ENCODE results near the gene NAXE.

The NAXE gene

DNA sequence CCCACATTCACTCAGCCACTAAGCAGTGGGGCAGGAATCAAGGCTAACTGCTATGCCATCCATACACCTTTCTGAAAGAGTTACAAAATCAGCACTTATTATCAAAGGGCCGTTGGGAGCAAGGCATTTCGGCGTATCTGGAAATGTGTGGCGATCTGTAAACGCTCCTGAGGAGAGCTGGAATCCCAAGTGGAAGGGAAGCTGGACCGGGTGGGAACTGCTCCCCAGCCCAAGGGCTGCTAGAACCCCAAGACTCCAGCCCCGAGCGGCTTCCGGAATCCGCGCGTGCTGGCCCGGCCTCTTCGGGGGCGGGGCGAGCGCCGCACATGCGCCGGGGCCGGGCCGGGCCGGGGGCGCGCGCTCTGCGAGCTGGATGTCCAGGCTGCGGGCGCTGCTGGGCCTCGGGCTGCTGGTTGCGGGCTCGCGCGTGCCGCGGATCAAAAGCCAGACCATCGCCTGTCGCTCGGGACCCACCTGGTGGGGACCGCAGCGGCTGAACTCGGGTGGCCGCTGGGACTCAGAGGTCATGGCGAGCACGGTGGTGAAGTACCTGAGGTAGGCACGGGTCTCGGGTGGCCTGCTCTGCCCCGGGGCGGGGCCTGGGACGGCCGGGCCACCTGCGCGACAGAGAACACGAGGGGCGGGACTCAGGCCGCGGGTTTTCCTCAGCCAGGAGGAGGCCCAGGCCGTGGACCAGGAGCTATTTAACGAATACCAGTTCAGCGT is at the start of gene NAXE:
Gene NAXE, plus strand, starts transcription at position 345 of the 726 bp plus-strand sequence. Its CDS starts 29 bp downstream, at position 374.
- 0 out of 2 replicates have a peak, but pooled peaks cover 4% of the 10 kb centered on the region for H3F3A ChIP-seq (ENCODE audit: insufficient read depth, low read length)
- H3K9ac ChIP-seq (ENCODE audit: low read length), result peak within 1 kb of the TSS; percentile 92
- no peaks in the 10 kb centered on the region for H3K27me3 ChIP-seq (ENCODE audit: insufficient read depth, low read length)
- H3K4me3 ChIP-seq (ENCODE audit: low read depth, low read length, poor library complexity, severe bottlenecking), result peak within 1 kb of the TSS; percentile 82
- H3K36me3 ChIP-seq (ENCODE audit: insufficient read depth, low read length), result peaks cover 33% of the 10 kb centered on the region
- H3K79me2 ChIP-seq (ENCODE audit: insufficient read depth, low read length), result no peaks in the 10 kb centered on the region
- H3K9me3 ChIP-seq (ENCODE audit: low read length), result no peaks in the 10 kb centered on the region
- peak within 1 kb of the TSS; percentile 94 for H3K4me2 ChIP-seq (ENCODE audit: low read length)
- H4K20me1 ChIP-seq (ENCODE audit: insufficient read depth, low read length), result no peaks in the 10 kb centered on the region
- peak within 1 kb of the TSS; percentile 67 for H3K27ac ChIP-seq (ENCODE audit: low read depth, low read length, poor library complexity, severe bottlenecking)
- H3K9me2 ChIP-seq (ENCODE audit: low read depth, low read length), result no peaks in the 10 kb centered on the region
- H3K4me1 ChIP-seq (ENCODE audit: insufficient read depth, low read length, severe bottlenecking), result peaks cover 24% of the 10 kb centered on the region
- peak within 1 kb of the TSS; percentile 50; the same call in 1 of the 2 replicates for H2AFZ ChIP-seq (ENCODE audit: low read length)
- TF ChIP-seq, protein P1, sequence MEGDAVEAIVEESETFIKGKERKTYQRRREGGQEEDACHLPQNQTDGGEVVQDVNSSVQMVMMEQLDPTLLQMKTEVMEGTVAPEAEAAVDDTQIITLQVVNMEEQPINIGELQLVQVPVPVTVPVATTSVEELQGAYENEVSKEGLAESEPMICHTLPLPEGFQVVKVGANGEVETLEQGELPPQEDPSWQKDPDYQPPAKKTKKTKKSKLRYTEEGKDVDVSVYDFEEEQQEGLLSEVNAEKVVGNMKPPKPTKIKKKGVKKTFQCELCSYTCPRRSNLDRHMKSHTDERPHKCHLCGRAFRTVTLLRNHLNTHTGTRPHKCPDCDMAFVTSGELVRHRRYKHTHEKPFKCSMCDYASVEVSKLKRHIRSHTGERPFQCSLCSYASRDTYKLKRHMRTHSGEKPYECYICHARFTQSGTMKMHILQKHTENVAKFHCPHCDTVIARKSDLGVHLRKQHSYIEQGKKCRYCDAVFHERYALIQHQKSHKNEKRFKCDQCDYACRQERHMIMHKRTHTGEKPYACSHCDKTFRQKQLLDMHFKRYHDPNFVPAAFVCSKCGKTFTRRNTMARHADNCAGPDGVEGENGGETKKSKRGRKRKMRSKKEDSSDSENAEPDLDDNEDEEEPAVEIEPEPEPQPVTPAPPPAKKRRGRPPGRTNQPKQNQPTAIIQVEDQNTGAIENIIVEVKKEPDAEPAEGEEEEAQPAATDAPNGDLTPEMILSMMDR (IDR thresholded peaks at IDR 0.05; ENCODE audit: low read length), result no peak
- no peak for TF ChIP-seq EZH2 (IDR thresholded peaks at IDR 0.05; ENCODE audit: borderline replicate concordance, low read length)

GRCh38 chr1:156543066-156543465 is 48.5 kb upstream of the NAXE start:
- Histone ChIP-seq H3F3A (ENCODE audit: insufficient read depth, low read length) (no peaks in the 10 kb centered on the region), H3K9me2 (ENCODE audit: low read depth, low read length) (no peaks in the 10 kb centered on the region), H4K20me1 (ENCODE audit: insufficient read depth, low read length) (no peaks in the 10 kb centered on the region), H3K4me2 (ENCODE audit: low read length) (no peak overlapping the region), H3K4me3 (ENCODE audit: low read depth, low read length, poor library complexity, severe bottlenecking) (no peak overlapping the region), H3K4me1 (ENCODE audit: insufficient read depth, low read length, severe bottlenecking) (no peaks in the 10 kb centered on the region), H2AFZ (ENCODE audit: low read length) (no peak overlapping the region), H3K36me3 (ENCODE audit: insufficient read depth, low read length) (no peaks in the 10 kb centered on the region), H3K79me2 (ENCODE audit: insufficient read depth, low read length) (no peaks in the 10 kb centered on the region), H3K27me3 (ENCODE audit: insufficient read depth, low read length) (no peaks in the 10 kb centered on the region), H3K9ac (ENCODE audit: low read length) (no peak overlapping the region), H3K27ac (ENCODE audit: low read depth, low read length, poor library complexity, severe bottlenecking) (no peak overlapping the region), H3K9me3 (ENCODE audit: low read length) (no peaks in the 10 kb centered on the region)
- TF ChIP-seq, protein P1 (IDR thresholded peaks at IDR 0.05; ENCODE audit: low read length), result no peak
- no peak for TF ChIP-seq EZH2 (IDR thresholded peaks at IDR 0.05; ENCODE audit: borderline replicate concordance, low read length)

DNA sequence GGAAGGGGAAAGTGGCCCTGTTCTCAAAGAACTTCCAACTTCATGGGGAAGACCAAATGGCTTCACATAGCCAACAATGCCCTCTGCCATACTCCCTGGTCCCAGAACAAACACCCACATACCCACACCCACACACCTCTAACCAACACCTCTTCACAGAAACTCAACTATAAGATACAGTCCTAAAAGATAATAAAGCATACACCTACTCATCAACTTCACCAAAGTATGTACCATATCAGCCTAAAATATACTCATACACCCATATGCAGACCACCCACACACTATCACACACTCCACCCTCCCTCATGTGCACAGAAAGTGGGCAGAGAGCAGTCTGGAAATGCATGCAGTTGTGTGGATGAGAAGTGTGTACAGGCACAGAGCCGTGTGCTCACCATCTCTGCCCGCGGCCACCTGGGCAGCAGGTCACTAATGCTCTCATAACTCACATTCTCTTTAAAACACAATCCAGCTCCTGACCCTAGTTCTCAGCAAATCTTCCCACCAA is 46.9 kb upstream of the NAXE start:
- Histone ChIP-seq H3F3A (ENCODE audit: insufficient read depth, low read length) (no peaks in the 10 kb centered on the region), H3K9me3 (ENCODE audit: low read length) (no peaks in the 10 kb centered on the region), H3K4me3 (ENCODE audit: low read depth, low read length, poor library complexity, severe bottlenecking) (no peak overlapping the region), H3K27me3 (ENCODE audit: insufficient read depth, low read length) (no peaks in the 10 kb centered on the region; the same call in 1 of the 2 replicates), H4K20me1 (ENCODE audit: insufficient read depth, low read length) (no peaks in the 10 kb centered on the region), H3K9ac (ENCODE audit: low read length) (no peak overlapping the region), H3K27ac (ENCODE audit: low read depth, low read length, poor library complexity, severe bottlenecking) (no peak overlapping the region), H3K79me2 (ENCODE audit: insufficient read depth, low read length) (no peaks in the 10 kb centered on the region), H3K4me2 (ENCODE audit: low read length) (no peak overlapping the region), H2AFZ (ENCODE audit: low read length) (no peak overlapping the region), H3K4me1 (ENCODE audit: insufficient read depth, low read length, severe bottlenecking) (no peaks in the 10 kb centered on the region), H3K9me2 (ENCODE audit: low read depth, low read length) (no peaks in the 10 kb centered on the region), H3K36me3 (ENCODE audit: insufficient read depth, low read length) (no peaks in the 10 kb centered on the region)
- TF ChIP-seq EZH2 (IDR thresholded peaks at IDR 0.05; ENCODE audit: borderline replicate concordance, low read length), result no peak
- TF ChIP-seq, protein P1 (IDR thresholded peaks at IDR 0.05; ENCODE audit: low read length), result no peak
